Esophagus squamous epithelium (tissue), 5 donors: Measurements from ENCODE around the gene EME1. TPM values are rescaled to one million over a fixed set of nuclear protein-coding genes. Genes with fewer than 3 reads are reported as not detected.
A peak's percentile ranks its signal among the peaks of the same experiment; 100 is the strongest.
"Not testable (repeated sequence)": the region's sequence is repeated elsewhere in the genome, so short reads cannot be mapped to it uniquely, and the experiment has no call there.

Experiments used
- DNase-seq: peaks from one replicate; lab custom pipeline; 2025; lab: John Stamatoyannopoulos, UW
- H3K27ac ChIP-seq, 4 donors: fragments of 200-600 bp; sonication (generic); one replicate each; pipeline ENCODE4 v1.5.1; 2016 to 2019; ENCODE audit warnings: mild to moderate bottlenecking in 1 of 4
- H3K27me3 ChIP-seq, 4 donors: fragments of 200-600 bp; sonication (generic); 1 replicate in 3 of 4; 2 replicates in 1 of 4; pipeline versions ENCODE4 v1.5.1 to v1.6.0; 2017 to 2021; ENCODE audit warnings: antibody characterized with exemption in 1 of 4
- H3K36me3 ChIP-seq, 3 donors: fragments of 200-600 bp; sonication (generic); one replicate each; pipeline ENCODE4 v1.5.1; 2016 to 2019
- H3K4me1 ChIP-seq, 3 donors: fragments of 200-600 bp; sonication (generic); one replicate each; pipeline ENCODE4 v1.5.1; 2017 to 2019
- H3K4me3 ChIP-seq, 4 donors: fragments of 200-600 bp; sonication (generic); 1 replicate in 3 of 4; 2 replicates in 1 of 4; pipeline ENCODE4 v1.5.1; 2016 to 2019; ENCODE audit warnings: mild to moderate bottlenecking in 2 of 4, moderate library complexity in 1 of 4
- H3K9me3 ChIP-seq, 3 donors: fragments of 200-600 bp; sonication (generic); one replicate each; pipeline ENCODE4 v1.5.1; 2016 to 2019
- POLR2A ChIP-seq, 4 donors: fragments of 450-650 bp; IDR thresholded peaks; one replicate each; pipeline ENCODE4 v1.6.1; 2017; ENCODE audit warnings: antibody characterized with exemption in 4 of 4, mild to moderate bottlenecking in 4 of 4, moderate library complexity in 3 of 4
- WGBS, 2 donors: methylation state at CpG; one replicate each; pipeline ENCODE4 v1.1.5; 2018; 5-methylcytosine and 5-hydroxymethylcytosine counted together
- intact Hi-C: fragments of 100-400 bp; cut with DNase I; formaldehyde crosslinking; loops from one replicate; pipeline ENCODE4 v1.15.0; 2022
- total RNA-seq, 4 donors: library from RNA; depleted of rRNA; stranded (reverse); fragments of >200 nt; gene quantifications; one replicate each; pipeline ENCODE4 v1.1.0, GENCODE V29; 2016
- TF ChIP-seq, protein P1 (sequence below), 6 experiments: fragments of 450-650 bp in 4 of 6; fragments of 200-600 bp in 2 of 6; sonication (generic) in 2 of 6; IDR thresholded peaks; one replicate each; pipeline ENCODE4 v1.5.1; 2016 to 2019; ENCODE audit warnings: antibody characterized with exemption in 6 of 6, mild to moderate bottlenecking in 4 of 6, moderate library complexity in 4 of 6
- donor health status: DM: yes; HTN: yes; CAD: no.

EME1 gene
- total RNA-seq, 4 donors from 2014 or later: 0.57 to 2.7 (median 1.1) TPM

DNA sequence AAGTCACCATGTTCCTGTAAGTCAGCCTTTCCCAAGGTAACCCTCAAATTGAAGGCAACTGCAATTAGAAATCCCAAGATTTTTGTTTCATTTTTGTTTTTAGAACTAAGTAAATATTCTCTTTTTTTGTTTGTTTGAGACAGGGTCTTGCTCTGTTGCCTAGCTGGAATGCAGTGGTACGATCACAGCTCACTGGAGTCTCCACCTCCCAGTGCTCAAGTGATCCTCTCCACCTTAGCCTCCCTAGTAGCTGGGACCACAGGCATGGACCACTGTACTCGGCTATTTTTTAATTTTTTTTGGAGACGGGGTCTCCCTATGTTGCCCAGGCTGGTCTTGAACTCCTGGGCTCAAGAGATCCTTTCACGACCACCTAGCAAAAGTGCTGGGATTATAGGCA is 34.9 kb downstream of the EME1 start:
- intact Hi-C loops: no loop called here
- WGBS, 2 donors: 74 to 75% methylated on average over 3 of the region's 4 CpGs

GRCh38 chr17:50412188-50412732 is 39.2 kb downstream of the EME1 start:
- Histone ChIP-seq H3K27ac (no peak overlapping the region), H3K4me3 (no peak overlapping the region), H3K27me3 (no peaks in the 10 kb centered on the region), H3K9me3 (no peaks in the 10 kb centered on the region), H3K4me1 (no peaks in the 10 kb centered on the region), H3K36me3 (no peaks in the 10 kb centered on the region)
- intact Hi-C loops: no loop called here
- DNase-seq: no peak
- no peak for TF ChIP-seq POLR2A (IDR thresholded peaks at IDR 0.05)
- TF ChIP-seq, protein P1, sequence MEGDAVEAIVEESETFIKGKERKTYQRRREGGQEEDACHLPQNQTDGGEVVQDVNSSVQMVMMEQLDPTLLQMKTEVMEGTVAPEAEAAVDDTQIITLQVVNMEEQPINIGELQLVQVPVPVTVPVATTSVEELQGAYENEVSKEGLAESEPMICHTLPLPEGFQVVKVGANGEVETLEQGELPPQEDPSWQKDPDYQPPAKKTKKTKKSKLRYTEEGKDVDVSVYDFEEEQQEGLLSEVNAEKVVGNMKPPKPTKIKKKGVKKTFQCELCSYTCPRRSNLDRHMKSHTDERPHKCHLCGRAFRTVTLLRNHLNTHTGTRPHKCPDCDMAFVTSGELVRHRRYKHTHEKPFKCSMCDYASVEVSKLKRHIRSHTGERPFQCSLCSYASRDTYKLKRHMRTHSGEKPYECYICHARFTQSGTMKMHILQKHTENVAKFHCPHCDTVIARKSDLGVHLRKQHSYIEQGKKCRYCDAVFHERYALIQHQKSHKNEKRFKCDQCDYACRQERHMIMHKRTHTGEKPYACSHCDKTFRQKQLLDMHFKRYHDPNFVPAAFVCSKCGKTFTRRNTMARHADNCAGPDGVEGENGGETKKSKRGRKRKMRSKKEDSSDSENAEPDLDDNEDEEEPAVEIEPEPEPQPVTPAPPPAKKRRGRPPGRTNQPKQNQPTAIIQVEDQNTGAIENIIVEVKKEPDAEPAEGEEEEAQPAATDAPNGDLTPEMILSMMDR (IDR thresholded peaks at IDR 0.05): no peak
- 86 to 91% methylated on average over 4 of the region's 4 CpGs for whole genome bisulfite sequencing, 2 donors

More for the DNA sequence above, 34.9 kb downstream of the EME1 start:
- no peaks in the 10 kb centered on the region for H3K36me3 ChIP-seq
- TF ChIP-seq, protein P1 (IDR thresholded peaks at IDR 0.05): no peak
- TF ChIP-seq POLR2A (IDR thresholded peaks at IDR 0.05): no peak
- H3K9me3 ChIP-seq: no peaks in the 10 kb centered on the region
- DNase-seq: no peak
- no peaks in the 10 kb centered on the region for H3K4me1 ChIP-seq
- no peak overlapping the region for H3K4me3 ChIP-seq
- peaks cover 0 to 22% (median 0%) of the 10 kb centered on the region in 4 donors for H3K27me3 ChIP-seq
- no peak overlapping the region for H3K27ac ChIP-seq

DNA sequence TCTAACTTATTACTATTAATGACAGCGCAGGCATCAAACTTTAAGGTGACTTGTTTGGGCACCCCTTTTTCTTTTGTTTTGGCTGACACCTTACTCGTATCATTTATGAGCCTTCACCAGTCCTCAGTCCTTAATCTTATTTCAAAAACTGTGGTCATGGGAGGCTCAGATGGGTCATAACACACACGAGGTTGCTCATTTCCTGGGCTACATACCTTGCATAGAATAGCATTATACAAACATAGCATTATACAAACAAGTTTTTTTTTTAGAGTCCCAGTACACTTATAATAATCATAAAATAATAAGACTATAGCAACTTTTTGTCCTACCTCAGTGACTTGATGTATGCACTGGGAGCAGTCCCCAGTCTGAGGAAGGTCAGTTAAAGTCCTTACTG is 41.8 kb downstream of the EME1 start:
- Histone ChIP-seq H3K27ac (no peak overlapping the region), H3K4me1 (no peaks in the 10 kb centered on the region), H3K4me3 (no peak overlapping the region), H3K27me3 (no peaks in the 10 kb centered on the region), H3K9me3 (no peaks in the 10 kb centered on the region), H3K36me3 (no peaks in the 10 kb centered on the region)
- TF ChIP-seq, protein P1 (IDR thresholded peaks at IDR 0.05): no peak
- no peak for TF ChIP-seq POLR2A (IDR thresholded peaks at IDR 0.05)
- WGBS, 2 donors: 65 to 78% methylated on average over 3 of the region's 3 CpGs
- no peak for DNase-seq
- intact Hi-C loops: no loop called here

DNA sequence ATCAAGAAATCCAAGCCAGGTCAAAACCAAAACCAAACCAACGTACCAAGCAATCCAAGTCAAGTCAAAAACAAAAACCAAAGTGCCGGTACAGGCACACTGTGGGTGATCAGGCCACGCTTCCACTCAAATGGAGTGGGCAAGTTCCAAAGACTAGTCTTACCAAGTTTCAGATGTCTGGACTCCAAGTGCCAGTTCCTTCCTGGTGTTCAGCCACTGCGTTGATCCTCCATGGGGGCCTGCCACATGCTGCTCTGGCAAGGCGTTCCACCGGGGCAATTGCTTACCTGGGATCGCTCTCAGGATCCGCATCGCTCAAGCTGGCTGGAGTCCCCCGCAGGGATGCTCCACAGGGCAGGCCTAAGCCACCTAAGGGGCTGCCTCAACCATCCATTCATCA is 46.5 kb downstream of the EME1 start:
- H3K27me3 ChIP-seq, H3K4me3 ChIP-seq, intact Hi-C loops, DNase-seq, H3K9me3 ChIP-seq, H3K27ac ChIP-seq, H3K36me3 ChIP-seq: not testable (repeated sequence)
- H3K4me1 ChIP-seq: peaks cover 0 to 34% (median 3%) of the 10 kb centered on the region in 3 donors
- 96% methylated on average over 7 of the region's 10 CpGs for WGBS, 2 donors

DNA sequence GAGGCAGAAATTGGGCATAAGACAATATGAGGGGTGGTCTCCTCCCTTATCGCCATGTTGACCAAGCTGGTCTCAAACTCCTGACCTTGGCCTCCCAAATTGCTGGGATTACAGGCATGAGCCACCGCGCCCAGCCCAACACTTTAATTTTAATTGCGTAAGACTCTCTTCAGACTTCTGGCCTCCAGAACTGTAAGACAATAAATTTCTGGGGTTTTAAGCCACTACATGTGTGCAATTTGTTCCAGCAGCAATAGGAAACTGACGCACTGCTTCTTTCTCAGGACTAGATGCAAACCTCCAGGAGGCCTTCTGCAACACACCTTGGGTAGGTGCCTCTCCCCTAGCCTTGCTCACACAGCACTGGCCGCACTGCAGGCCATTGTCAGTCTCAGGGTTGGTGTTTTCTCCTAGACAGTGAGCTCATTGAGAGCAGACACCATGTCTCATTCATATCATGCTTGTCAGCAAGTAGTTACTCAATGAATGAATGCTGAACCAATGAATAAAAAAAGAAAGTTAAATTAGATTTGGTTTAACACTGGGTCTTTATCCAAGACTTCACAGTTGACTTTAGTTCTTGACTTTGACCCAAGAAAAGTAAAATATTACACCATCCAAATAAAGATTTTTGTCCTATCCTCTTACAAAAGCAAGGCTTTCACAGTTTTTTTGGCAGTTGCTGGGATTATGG is 47.5 kb downstream of the EME1 start:
- no peaks in the 10 kb centered on the region for H3K9me3 ChIP-seq
- no peak for DNase-seq
- no peak for TF ChIP-seq POLR2A (IDR thresholded peaks at IDR 0.05)
- TF ChIP-seq, protein P1 (IDR thresholded peaks at IDR 0.05): no peak
- no peak overlapping the region for H3K4me3 ChIP-seq
- peaks cover 7 to 44% (median 13%) of the 10 kb centered on the region in 3 donors for H3K4me1 ChIP-seq
- H3K36me3 ChIP-seq: no peaks in the 10 kb centered on the region
- WGBS, 2 donors: 87 to 96% methylated on average over 6 of the region's 6 CpGs
- no peaks in the 10 kb centered on the region for H3K27me3 ChIP-seq
- intact Hi-C loops: no loop called here
- peak overlapping the region in 2 of 4 donors; percentile 79 to 82 for H3K27ac ChIP-seq
